ENCODE results near the gene RER1. TPM values are rescaled to one million over a fixed set of nuclear protein-coding genes. Genes with fewer than 3 reads are reported as not detected.

RER1 gene
- polyA plus RNA-seq, 1 donor from 2014 or later: 58.7 TPM

DNA sequence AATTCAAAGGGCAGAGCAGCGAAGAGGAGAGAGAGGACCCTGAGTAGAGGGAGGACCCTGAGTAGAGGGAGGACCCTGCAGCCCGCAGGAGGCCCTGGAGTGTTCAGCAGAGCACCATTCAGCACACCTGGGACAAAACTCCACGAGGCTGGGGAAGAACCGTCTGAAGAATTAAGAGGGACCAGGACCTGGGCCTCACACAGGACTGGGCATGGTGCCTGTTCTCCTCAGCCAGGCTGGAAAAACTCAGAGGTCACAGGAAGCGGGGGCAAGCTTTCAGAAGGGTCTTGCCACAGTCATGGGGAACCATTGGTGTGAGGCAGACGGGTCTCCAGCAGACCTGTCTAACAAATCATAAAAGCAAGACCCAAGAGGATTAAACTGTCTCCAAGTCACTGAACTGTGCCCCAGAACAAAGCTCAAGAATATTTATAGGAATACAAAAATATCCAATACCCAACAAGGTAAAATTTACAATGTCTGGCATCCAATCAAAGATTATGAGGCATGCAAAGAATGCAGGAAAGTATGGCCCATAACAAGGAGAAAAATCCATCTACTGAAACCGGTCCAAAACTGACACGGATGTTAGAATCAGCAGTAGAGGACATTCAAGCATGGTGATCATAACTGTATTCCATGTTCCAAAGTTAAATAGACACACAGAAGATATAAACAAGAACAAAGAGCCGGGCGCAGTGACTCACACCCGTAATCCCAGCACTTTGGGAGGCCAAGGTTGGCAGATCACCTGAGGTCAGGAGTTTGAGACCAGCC, 30.9 kb upstream of the RER1 start:
- no peak overlapping the region for H2AFZ ChIP-seq (ENCODE audit: low read depth, low read length)
- no peaks in the 10 kb centered on the region for H4K20me1 ChIP-seq (ENCODE audit: insufficient read depth)
- H3K9me2 ChIP-seq (ENCODE audit: insufficient read depth, low read length): no peaks in the 10 kb centered on the region
- TF ChIP-seq EP300 (conservative IDR thresholded peaks at IDR 0.05; ENCODE audit: poor library complexity, severe bottlenecking): no peak
- TF ChIP-seq POLR2AphosphoS5 (IDR thresholded peaks at IDR 0.05): no peak
- TF ChIP-seq SMC3 (conservative IDR thresholded peaks at IDR 0.05; ENCODE audit: poor library complexity): no peak
- TF ChIP-seq TAF1 (IDR thresholded peaks at IDR 0.05; ENCODE audit: low read depth): no peak
- TF ChIP-seq MXI1 (conservative IDR thresholded peaks at IDR 0.05; ENCODE audit: poor library complexity, severe bottlenecking): no peak
- TF ChIP-seq REST (IDR thresholded peaks at IDR 0.05; ENCODE audit: borderline replicate concordance): no peak
- TF ChIP-seq EZH2 (IDR thresholded peaks at IDR 0.05; ENCODE audit: borderline replicate concordance, insufficient read depth, low read length, poor library complexity, severe bottlenecking): no peak
- no peak for TF ChIP-seq RAD21 (conservative IDR thresholded peaks at IDR 0.05)
- TF ChIP-seq, protein P1, sequence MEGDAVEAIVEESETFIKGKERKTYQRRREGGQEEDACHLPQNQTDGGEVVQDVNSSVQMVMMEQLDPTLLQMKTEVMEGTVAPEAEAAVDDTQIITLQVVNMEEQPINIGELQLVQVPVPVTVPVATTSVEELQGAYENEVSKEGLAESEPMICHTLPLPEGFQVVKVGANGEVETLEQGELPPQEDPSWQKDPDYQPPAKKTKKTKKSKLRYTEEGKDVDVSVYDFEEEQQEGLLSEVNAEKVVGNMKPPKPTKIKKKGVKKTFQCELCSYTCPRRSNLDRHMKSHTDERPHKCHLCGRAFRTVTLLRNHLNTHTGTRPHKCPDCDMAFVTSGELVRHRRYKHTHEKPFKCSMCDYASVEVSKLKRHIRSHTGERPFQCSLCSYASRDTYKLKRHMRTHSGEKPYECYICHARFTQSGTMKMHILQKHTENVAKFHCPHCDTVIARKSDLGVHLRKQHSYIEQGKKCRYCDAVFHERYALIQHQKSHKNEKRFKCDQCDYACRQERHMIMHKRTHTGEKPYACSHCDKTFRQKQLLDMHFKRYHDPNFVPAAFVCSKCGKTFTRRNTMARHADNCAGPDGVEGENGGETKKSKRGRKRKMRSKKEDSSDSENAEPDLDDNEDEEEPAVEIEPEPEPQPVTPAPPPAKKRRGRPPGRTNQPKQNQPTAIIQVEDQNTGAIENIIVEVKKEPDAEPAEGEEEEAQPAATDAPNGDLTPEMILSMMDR (IDR thresholded peaks at IDR 0.05; ENCODE audit: poor library complexity, severe bottlenecking): no peak
- no peaks in the 10 kb centered on the region for H3K79me2 ChIP-seq (replicated peaks; ENCODE audit: insufficient read depth, low read length)
- no peak overlapping the region for H3K27ac ChIP-seq (ENCODE audit: low read length)
- no peaks in the 10 kb centered on the region for H3F3A ChIP-seq (ENCODE audit: insufficient read depth, low read length, poor library complexity, severe bottlenecking)
- H3K36me3 ChIP-seq (ENCODE audit: insufficient read depth, low read length): no peaks in the 10 kb centered on the region
- H3K27me3 ChIP-seq (ENCODE audit: insufficient read depth, low read depth, low read length): no peaks in the 10 kb centered on the region
- H3K9ac ChIP-seq (ENCODE audit: low read length): no peak overlapping the region
- no peaks in the 10 kb centered on the region for H3K9me3 ChIP-seq (ENCODE audit: low read length)
- no peak overlapping the region for H3K4me2 ChIP-seq (ENCODE audit: low read length)
- H3K4me3 ChIP-seq (ENCODE audit: low read length): no peak overlapping the region

DNA sequence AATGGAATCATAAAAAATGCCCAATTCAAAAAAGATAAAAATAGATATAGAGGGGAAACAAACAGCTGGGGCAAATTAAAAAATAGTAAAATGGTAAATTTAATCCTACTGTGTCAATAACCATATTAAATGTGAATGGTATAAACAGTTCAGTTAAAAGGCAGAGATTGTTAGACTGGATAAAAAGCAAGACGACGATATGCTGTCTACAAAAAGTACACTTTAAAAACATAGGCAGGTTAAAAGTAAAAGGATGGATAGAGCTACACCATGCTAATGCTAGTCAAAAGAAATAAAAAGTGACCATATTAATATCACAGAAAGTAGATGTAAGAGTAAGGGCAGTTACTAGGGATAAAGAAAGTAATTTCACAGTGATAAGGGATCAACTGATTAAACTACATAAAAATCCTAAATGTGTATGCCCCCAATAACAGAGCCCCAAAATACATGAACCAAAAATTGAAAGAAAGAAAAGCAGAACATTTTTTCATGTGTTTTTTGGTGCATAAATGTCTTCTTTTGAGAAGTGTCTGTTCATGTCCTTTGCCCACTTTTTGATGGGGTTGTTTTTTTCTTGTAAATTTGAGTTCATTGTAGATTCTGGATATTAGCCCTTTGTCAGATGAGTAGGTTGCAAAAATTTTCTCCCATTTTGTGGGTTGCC, 27.7 kb upstream of the RER1 start:
- Histone ChIP-seq H2AFZ (ENCODE audit: low read depth, low read length) (no peak overlapping the region), H4K20me1 (ENCODE audit: insufficient read depth) (no peaks in the 10 kb centered on the region), H3K27me3 (ENCODE audit: insufficient read depth, low read depth, low read length) (no peaks in the 10 kb centered on the region), H3K9me3 (ENCODE audit: low read length) (no peaks in the 10 kb centered on the region), H3K27ac (ENCODE audit: low read length) (no peak overlapping the region), H3K4me3 (ENCODE audit: low read length) (no peak overlapping the region), H3K36me3 (ENCODE audit: insufficient read depth, low read length) (no peaks in the 10 kb centered on the region), H3K4me2 (ENCODE audit: low read length) (no peak overlapping the region), H3F3A (ENCODE audit: insufficient read depth, low read length, poor library complexity, severe bottlenecking) (no peaks in the 10 kb centered on the region), H3K9me2 (ENCODE audit: insufficient read depth, low read length) (no peaks in the 10 kb centered on the region), H3K9ac (ENCODE audit: low read length) (no peak overlapping the region), H3K79me2 (replicated peaks; ENCODE audit: insufficient read depth, low read length) (no peaks in the 10 kb centered on the region)
- TF ChIP-seq REST (IDR thresholded peaks at IDR 0.05; ENCODE audit: borderline replicate concordance): no peak
